ENCODE data around the gene ORAI3. TPM values are rescaled to one million over a fixed set of nuclear protein-coding genes. Genes with fewer than 3 reads are reported as not detected.

The ORAI3 gene
- total and polyA plus RNA-seq, 2 of the 13 experiments (the other 11 are each of a cell fraction or from before 2014, with no cell fraction given): 11.4 to 32.0 TPM

DNA sequence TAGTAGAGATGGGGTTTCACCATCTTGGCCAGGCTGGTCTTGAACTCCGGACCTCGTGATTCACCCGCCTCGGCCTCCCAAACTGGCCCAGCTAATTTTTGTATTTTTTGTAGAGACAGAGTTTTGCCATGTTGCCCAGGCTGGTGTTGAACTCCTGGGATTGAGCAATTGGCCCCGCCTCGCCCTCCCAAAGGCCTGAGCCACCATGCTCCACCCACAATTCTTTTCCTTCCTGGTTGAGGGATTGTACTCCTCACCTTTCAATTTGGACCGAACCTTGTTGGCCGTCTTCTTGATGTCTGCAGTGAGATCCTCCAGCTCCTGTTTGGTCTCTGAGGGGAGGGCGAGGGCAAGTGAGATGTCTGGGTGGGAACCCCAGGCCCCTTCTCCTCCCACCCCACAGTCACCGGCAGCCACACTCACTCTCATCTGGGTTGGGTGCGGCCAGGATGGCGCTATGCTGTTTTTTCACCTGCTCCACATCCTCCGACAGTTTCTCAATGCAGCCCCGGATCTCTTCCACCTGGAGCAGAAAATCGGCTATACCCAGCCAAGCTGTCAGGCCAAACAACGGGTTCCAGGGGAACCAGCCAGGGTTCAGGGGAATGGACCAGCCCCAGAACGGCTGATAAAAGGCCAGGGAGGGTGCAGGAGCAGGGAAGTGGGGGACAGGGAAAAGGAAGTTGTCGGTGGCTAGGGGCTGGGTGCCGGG, 52.0 kb downstream of the ORAI3 start (continued):
- TF ChIP-seq HOXA7 (CRISPR knock-in tag; IDR thresholded peaks at IDR 0.05) (no peak), ZBTB38 (CRISPR knock-in tag; IDR thresholded peaks at IDR 0.05) (0 out of 2 replicates have a peak, but pooled peaks have one; percentile 24), MED8 (CRISPR knock-in tag; IDR thresholded peaks at IDR 0.05; ENCODE audit: insufficient replicate concordance) (no peak), CEBPB (IDR thresholded peaks at IDR 0.05; ENCODE audit: borderline replicate concordance, low read depth, low read length) (peak; percentile 58; the same call in 1 of the 2 replicates), ZFP1 (CRISPR knock-in tag; IDR thresholded peaks at IDR 0.05) (peak; percentile 94; the same call in 1 of the 2 replicates)
- TF ChIP-seq, protein P1, sequence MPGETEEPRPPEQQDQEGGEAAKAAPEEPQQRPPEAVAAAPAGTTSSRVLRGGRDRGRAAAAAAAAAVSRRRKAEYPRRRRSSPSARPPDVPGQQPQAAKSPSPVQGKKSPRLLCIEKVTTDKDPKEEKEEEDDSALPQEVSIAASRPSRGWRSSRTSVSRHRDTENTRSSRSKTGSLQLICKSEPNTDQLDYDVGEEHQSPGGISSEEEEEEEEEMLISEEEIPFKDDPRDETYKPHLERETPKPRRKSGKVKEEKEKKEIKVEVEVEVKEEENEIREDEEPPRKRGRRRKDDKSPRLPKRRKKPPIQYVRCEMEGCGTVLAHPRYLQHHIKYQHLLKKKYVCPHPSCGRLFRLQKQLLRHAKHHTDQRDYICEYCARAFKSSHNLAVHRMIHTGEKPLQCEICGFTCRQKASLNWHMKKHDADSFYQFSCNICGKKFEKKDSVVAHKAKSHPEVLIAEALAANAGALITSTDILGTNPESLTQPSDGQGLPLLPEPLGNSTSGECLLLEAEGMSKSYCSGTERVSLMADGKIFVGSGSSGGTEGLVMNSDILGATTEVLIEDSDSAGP (CRISPR knock-in tag; IDR thresholded peaks at IDR 0.05; ENCODE audit: borderline replicate concordance): 0 out of 2 replicates have a peak, but pooled peaks have one; percentile 11
- TF ChIP-seq, protein P2, sequence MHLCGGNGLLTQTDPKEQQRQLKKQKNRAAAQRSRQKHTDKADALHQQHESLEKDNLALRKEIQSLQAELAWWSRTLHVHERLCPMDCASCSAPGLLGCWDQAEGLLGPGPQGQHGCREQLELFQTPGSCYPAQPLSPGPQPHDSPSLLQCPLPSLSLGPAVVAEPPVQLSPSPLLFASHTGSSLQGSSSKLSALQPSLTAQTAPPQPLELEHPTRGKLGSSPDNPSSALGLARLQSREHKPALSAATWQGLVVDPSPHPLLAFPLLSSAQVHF (CRISPR knock-in tag; IDR thresholded peaks at IDR 0.05): no peak
- TF ChIP-seq, protein P3, sequence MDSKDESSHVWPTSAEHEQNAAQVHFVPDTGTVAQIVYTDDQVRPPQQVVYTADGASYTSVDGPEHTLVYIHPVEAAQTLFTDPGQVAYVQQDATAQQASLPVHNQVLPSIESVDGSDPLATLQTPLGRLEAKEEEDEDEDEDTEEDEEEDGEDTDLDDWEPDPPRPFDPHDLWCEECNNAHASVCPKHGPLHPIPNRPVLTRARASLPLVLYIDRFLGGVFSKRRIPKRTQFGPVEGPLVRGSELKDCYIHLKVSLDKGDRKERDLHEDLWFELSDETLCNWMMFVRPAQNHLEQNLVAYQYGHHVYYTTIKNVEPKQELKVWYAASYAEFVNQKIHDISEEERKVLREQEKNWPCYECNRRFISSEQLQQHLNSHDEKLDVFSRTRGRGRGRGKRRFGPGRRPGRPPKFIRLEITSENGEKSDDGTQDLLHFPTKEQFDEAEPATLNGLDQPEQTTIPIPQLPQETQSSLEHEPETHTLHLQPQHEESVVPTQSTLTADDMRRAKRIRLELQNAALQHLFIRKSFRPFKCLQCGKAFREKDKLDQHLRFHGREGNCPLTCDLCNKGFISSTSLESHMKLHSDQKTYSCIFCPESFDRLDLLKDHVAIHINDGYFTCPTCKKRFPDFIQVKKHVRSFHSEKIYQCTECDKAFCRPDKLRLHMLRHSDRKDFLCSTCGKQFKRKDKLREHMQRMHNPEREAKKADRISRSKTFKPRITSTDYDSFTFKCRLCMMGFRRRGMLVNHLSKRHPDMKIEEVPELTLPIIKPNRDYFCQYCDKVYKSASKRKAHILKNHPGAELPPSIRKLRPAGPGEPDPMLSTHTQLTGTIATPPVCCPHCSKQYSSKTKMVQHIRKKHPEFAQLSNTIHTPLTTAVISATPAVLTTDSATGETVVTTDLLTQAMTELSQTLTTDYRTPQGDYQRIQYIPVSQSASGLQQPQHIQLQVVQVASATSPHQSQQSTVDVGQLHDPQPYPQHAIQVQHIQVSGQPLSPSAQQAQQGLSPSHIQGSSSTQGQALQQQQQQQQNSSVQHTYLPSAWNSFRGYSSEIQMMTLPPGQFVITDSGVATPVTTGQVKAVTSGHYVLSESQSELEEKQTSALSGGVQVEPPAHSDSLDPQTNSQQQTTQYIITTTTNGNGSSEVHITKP (CRISPR knock-in tag; IDR thresholded peaks at IDR 0.05; ENCODE audit: low read depth): 0 out of 2 replicates have a peak, but pooled peaks have one; percentile 33
